Left lung (tissue), 10 donors: ENCODE data around the gene FREM3. TPM values are rescaled to one million over a fixed set of nuclear protein-coding genes. Genes with fewer than 3 reads are reported as not detected.

ENCODE experiments used
- ATAC-seq: fragments of 200-7000 bp; cut with Tn5 transposase; one replicate; pipeline ENCODE4 v1.9.1; 2020; ENCODE audit warnings: moderate library complexity
- DNase-seq, 4 donors: peaks; one replicate each; pipeline ENCODE4 v3.0.0-alpha.2; 2013 to 2020
- H3K27ac ChIP-seq, 2 donors: fragments of 200-600 bp; sonication (generic) in 1 of 2; one replicate each; pipeline versions ENCODE4 v1.5.0 to v1.8.0; 2020 to 2021
- H3K27me3 ChIP-seq, 2 donors: fragments of 200-600 bp; sonication (generic) in 1 of 2; one replicate each; pipeline versions ENCODE4 v1.5.0 to v1.8.0; 2020 to 2021
- H3K36me3 ChIP-seq, 2 donors: fragments of 200-600 bp; sonication (generic) in 1 of 2; one replicate each; pipeline versions ENCODE4 v1.5.0 to v1.8.0; 2020 to 2021
- H3K4me1 ChIP-seq, 2 donors: fragments of 200-600 bp; one replicate each; pipeline ENCODE4 v1.8.0; 2021
- H3K4me3 ChIP-seq, 2 donors: fragments of 200-600 bp; sonication (generic) in 1 of 2; one replicate each; pipeline versions ENCODE4 v1.5.0 to v1.8.0; 2020 to 2021; ENCODE audit warnings: mild to moderate bottlenecking in 1 of 2
- H3K9me3 ChIP-seq, 2 donors: fragments of 200-600 bp; sonication (generic) in 1 of 2; one replicate each; pipeline versions ENCODE4 v1.5.0 to v1.8.0; 2020 to 2021
- intact Hi-C, 2 donors: fragments of 100-400 bp; cut with DNase I; formaldehyde crosslinking; loops; one replicate each; pipeline versions ENCODE4 v1.11.2 to v1.14.2; 2022
- polyA plus RNA-seq, 6 donors: library from polyadenylated mRNA; unstranded; fragments of 120-200 nt; gene quantifications; one replicate each; pipeline ENCODE4 v1.2.1, GENCODE V29; 2013; ENCODE audit not compliant: insufficient read length in 6 of 6
- total RNA-seq, 2 donors: library from RNA; stranded (reverse); fragmentation: NEBNext Ultra II Directional; extraction: Animal tissue kit (Norgen Biotek cat#: 25700); gene quantifications; one replicate each; pipeline ENCODE4 v1.2.1, GENCODE V29; 2021
- TF ChIP-seq, protein P1 (sequence below), 2 donors: fragments of 200-600 bp; sonication (generic) in 1 of 2; IDR thresholded peaks; one replicate each; pipeline versions ENCODE4 v1.5.0 to v1.8.0; 2021; ENCODE audit warnings: antibody characterized with exemption in 2 of 2
- donor health status: DM: no; HTN: yes; CAD: no.
- donor health status: DM: no; HTN: no; CAD: no.

Gene FREM3
- total and polyA plus RNA-seq, 8 donors: 0.09 to 15.9 (median 9.8) TPM; not detected in 1

DNA sequence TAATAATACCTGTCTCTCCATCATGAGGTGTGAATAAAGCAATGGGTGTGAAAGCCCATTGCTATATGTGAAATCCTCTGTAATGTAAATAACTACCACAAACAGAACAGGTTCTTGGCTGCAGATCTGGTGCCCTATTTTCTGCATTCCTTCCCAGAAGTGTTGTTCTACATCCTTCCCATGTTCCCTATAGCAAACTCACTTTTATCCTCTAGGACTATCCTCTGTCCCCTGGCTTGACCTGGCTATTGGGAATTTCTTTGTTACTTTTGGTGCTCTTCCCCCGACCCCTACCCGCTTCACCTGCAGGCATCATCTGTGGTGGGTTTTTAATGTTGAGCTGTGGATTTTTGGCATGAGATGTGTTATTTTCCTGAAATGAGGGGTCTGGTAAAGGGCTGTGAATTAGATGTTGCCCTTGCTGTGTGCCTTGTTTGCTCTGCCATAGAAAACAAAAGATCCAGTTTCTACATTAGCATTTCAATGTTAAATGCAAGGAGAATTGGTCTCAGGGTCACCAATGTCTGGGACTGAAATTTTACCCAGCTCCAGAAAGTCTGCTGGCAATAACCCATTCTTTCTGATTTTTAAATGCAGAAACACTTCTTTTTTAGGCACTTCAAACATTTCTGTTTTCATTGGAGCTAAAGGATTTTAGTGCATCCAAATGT is 13.6 kb upstream of the FREM3 start:
- TF ChIP-seq, protein P1, sequence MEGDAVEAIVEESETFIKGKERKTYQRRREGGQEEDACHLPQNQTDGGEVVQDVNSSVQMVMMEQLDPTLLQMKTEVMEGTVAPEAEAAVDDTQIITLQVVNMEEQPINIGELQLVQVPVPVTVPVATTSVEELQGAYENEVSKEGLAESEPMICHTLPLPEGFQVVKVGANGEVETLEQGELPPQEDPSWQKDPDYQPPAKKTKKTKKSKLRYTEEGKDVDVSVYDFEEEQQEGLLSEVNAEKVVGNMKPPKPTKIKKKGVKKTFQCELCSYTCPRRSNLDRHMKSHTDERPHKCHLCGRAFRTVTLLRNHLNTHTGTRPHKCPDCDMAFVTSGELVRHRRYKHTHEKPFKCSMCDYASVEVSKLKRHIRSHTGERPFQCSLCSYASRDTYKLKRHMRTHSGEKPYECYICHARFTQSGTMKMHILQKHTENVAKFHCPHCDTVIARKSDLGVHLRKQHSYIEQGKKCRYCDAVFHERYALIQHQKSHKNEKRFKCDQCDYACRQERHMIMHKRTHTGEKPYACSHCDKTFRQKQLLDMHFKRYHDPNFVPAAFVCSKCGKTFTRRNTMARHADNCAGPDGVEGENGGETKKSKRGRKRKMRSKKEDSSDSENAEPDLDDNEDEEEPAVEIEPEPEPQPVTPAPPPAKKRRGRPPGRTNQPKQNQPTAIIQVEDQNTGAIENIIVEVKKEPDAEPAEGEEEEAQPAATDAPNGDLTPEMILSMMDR (IDR thresholded peaks at IDR 0.05): no peak
- Histone ChIP-seq H3K27me3 (no peaks in the 10 kb centered on the region), H3K36me3 (no peaks in the 10 kb centered on the region), H3K9me3 (no peaks in the 10 kb centered on the region), H3K4me3 (no peak overlapping the region), H3K27ac (no peak overlapping the region), H3K4me1 (no peaks in the 10 kb centered on the region)
- intact Hi-C loops: no loop called here
- ATAC-seq (no peak), DNase-seq (no peak)

DNA sequence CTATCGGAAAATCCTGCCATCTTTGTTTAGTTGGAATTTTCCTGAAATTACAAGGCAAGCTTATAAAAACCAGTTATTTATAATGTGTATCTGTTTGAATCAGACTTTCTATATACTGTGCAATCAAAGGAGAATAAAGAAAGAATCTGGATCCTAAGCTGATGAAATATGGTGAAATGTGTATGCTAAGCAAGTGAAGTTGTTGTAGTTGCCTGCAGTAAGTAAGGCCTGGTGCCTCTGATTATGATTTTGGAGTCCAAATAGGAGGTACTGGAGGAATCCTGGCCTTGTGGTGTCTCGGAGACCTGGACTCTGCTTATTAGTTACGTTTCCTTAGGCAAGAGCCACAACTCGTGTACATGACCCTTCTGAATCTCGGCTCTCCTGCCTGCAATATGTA is 13.1 kb upstream of the FREM3 start:
- no peak overlapping the region for H3K4me3 ChIP-seq
- ATAC-seq (no peak), DNase-seq (no peak)
- H3K4me1 ChIP-seq: no peaks in the 10 kb centered on the region
- no peak overlapping the region for H3K27ac ChIP-seq
- H3K27me3 ChIP-seq: no peaks in the 10 kb centered on the region
- H3K9me3 ChIP-seq: no peaks in the 10 kb centered on the region
- TF ChIP-seq, protein P1 (IDR thresholded peaks at IDR 0.05): no peak
- no peaks in the 10 kb centered on the region for H3K36me3 ChIP-seq
- intact Hi-C loops: no loop called here

DNA sequence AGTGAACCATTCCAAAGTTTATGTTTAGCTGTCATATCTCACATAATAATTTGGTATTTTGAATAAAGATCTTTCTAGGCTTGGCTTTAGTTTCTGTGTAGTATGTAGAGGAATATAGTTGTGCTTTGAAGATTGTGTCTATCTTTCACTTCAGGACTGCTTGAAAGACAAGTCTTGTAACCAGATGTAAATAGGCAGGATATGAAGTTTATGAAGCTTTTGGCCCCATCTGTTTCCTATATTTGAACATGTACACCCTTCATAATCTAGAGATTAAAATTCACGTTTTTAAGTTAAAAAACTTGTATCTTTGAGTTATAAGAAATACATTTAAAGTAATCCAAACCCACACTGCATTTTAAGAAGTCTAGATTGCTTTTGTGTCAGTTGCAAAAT is 11.7 kb upstream of the FREM3 start:
- no peak for ATAC-seq
- Histone ChIP-seq H3K4me3 (no peak overlapping the region), H3K27me3 (no peaks in the 10 kb centered on the region), H3K4me1 (no peaks in the 10 kb centered on the region), H3K9me3 (no peaks in the 10 kb centered on the region), H3K36me3 (no peaks in the 10 kb centered on the region), H3K27ac (no peak overlapping the region)
- DNase-seq: no peak
- TF ChIP-seq, protein P1 (IDR thresholded peaks at IDR 0.05): no peak
- intact Hi-C loops: no loop called here

DNA sequence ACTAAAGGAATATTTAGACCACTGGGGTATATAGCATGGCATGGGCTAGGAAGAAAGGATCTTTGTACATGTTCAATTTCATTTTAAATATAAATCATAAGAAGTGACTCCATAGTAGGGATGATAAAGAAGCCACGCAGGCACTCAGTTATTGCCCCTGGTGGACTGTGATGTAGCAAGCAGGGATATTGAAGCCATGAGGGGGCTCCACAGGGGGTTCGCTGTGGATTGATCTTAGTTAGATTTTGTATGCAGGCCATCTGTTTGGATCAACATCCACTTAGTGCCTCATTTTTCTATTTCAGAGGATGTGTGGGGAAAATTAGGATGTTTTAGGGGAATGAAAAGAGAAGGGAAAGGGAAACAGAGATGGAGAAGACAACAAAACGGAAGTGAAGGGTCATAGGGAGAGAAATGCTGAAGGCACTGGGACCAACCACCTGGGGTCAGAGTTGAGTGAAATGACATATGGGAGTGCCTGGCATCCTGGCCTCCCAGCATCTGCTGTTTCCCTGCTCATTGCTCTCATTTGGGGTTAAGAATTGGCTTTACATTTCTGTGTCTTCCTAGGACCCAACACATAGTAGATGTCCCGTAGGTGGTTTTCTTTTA is 11.2 kb upstream of the FREM3 start:
- Histone ChIP-seq H3K27ac (no peak overlapping the region), H3K4me1 (no peaks in the 10 kb centered on the region), H3K4me3 (no peak overlapping the region), H3K27me3 (no peaks in the 10 kb centered on the region), H3K36me3 (no peaks in the 10 kb centered on the region), H3K9me3 (no peaks in the 10 kb centered on the region)
- ATAC-seq (no peak), DNase-seq (no peak)
- intact Hi-C loops: no loop called here
- TF ChIP-seq, protein P1 (IDR thresholded peaks at IDR 0.05): no peak

DNA sequence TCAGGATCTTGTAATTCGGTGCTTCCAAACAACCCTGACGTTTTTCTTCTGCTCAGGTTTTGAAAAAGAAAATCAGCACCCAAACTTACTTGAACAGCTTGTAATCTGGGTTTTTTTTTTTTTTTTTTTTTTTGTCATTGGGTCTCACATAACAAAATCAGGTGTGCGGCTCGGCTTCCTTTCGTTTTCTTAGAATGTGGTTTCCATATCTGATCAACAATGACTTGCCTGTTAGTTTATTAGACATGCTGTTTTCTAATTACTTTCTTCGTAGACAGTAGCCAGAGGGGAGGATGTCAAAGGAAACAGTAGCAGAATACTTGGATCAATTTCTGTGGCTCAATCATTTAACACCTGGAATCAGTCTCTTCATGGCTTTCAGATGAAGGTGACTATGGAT is 890 bp upstream of the FREM3 start:
- Histone ChIP-seq H3K27me3 (peaks cover 25 to 59% of the 10 kb centered on the region in 2 donors), H3K4me1 (peaks cover 9 to 14% of the 10 kb centered on the region in 2 donors), H3K4me3 (no peak overlapping the region), H3K9me3 (no peaks in the 10 kb centered on the region), H3K27ac (no peak overlapping the region), H3K36me3 (no peaks in the 10 kb centered on the region)
- ATAC-seq: no peak
- DNase-seq: peak in 1 of 4 donors; percentile 3
- intact Hi-C loops: no loop called here
- TF ChIP-seq, protein P1 (IDR thresholded peaks at IDR 0.05): no peak
